IMR-90 (cell line): ENCODE measurements around the gene GBF1. TPM values are rescaled to one million over a fixed set of nuclear protein-coding genes. Genes with fewer than 3 reads are reported as not detected.

ENCODE experiments used
- ATAC-seq: fragments of 200-7000 bp; cut with Tn5 transposase; 2 replicates; pipeline ENCODE4 v1.9.1; 2020; ENCODE audit warnings: low read depth, mild to moderate bottlenecking, moderate library complexity
- BruUV-seq: library from RNA; stranded (reverse); fragments of 400-500 nt; replicated peaks from 2 replicates; lab custom pipeline; 2021; lab: Mats Ljungman, UMichigan
- CTCF ChIA-PET: fragments of 300-600 bp; formaldehyde crosslinking; extraction: SDS; loops from one replicate; lab custom pipeline; 2021; ENCODE audit warnings: antibody characterized with exemption; lab: Yijun Ruan, JAX
- POLR2A ChIA-PET: fragments of 300-600 bp; sonication (Branson Sonifier 250); formaldehyde crosslinking; loops from one replicate; lab custom pipeline; 2022; ENCODE audit warnings: antibody characterized with exemption; ENCODE audit not compliant: unreplicated experiment; lab: Charles Lee
- DNase-seq: peaks from one replicate; pipeline ENCODE4 v3.0.0; 2013
- H2AFZ ChIP-seq: replicated peaks from 2 replicates; pipeline ENCODE3; 2013; ENCODE audit warnings: low read length, mild to moderate bottlenecking; ENCODE audit not compliant: poor library complexity
- H2AK5ac ChIP-seq: 2 replicates; pipeline ENCODE4 v1.6.1; 2013; ENCODE audit warnings: low read depth, low read length, inconsistent platforms
- H2AK9ac ChIP-seq: replicated peaks from 2 replicates; pipeline ENCODE3; 2013; ENCODE audit warnings: mild to moderate bottlenecking, low read depth, low read length, moderate library complexity; ENCODE audit not compliant: poor library complexity
- H2BK120ac ChIP-seq: 2 replicates; pipeline ENCODE4 v1.6.1; 2013; ENCODE audit warnings: low read depth, low read length, inconsistent platforms
- H2BK15ac ChIP-seq: 3 replicates; pipeline ENCODE4 v1.6.1; 2013; ENCODE audit warnings: low read depth, low read length, inconsistent platforms
- H2BK20ac ChIP-seq: 2 replicates; pipeline ENCODE4 v1.6.1; 2013; ENCODE audit warnings: low read depth, mild to moderate bottlenecking, inconsistent platforms, low read length, moderate library complexity
- H2BK5ac ChIP-seq: 2 replicates; pipeline ENCODE4 v1.6.1; 2013; ENCODE audit warnings: mild to moderate bottlenecking, low read depth, low read length, inconsistent platforms; ENCODE audit not compliant: poor library complexity, severe bottlenecking
- H3K14ac ChIP-seq: replicated peaks from 2 replicates; pipeline ENCODE4 v1.6.1; 2013; ENCODE audit warnings: low read depth, low read length, inconsistent platforms
- H3K18ac ChIP-seq: 2 replicates; pipeline ENCODE4 v1.6.1; 2013; ENCODE audit warnings: low read depth, low read length, control low read depth
- H3K23ac ChIP-seq: 2 replicates; pipeline ENCODE4 v1.6.1; 2013; ENCODE audit warnings: low read depth, low read length, inconsistent platforms
- H3K27ac ChIP-seq: 2 replicates; pipeline ENCODE4 v1.5.1; 2013; ENCODE audit warnings: mild to moderate bottlenecking, control low read depth, low read length; ENCODE audit not compliant: insufficient read depth
- H3K27me3 ChIP-seq: 2 replicates; pipeline ENCODE4 v1.6.1; 2013; ENCODE audit warnings: low read length; ENCODE audit not compliant: control insufficient read depth, insufficient read depth
- H3K36me3 ChIP-seq: 2 replicates; pipeline ENCODE4 v1.6.1; 2013; ENCODE audit warnings: low read length, mixed read lengths; ENCODE audit not compliant: control insufficient read depth, insufficient read depth
- H3K4ac ChIP-seq: 2 replicates; pipeline ENCODE4 v1.6.1; 2013; ENCODE audit warnings: low read depth, low read length, inconsistent platforms
- H3K4me1 ChIP-seq: 2 replicates; pipeline ENCODE4 v1.6.1; 2013; ENCODE audit warnings: low read length, mixed read lengths; ENCODE audit not compliant: control insufficient read depth, insufficient read depth
- H3K4me2 ChIP-seq: 2 replicates; pipeline ENCODE4 v1.6.1; 2013; ENCODE audit warnings: low read depth, mild to moderate bottlenecking, control low read depth, low read length, moderate library complexity
- H3K4me3 ChIP-seq: 2 replicates; pipeline ENCODE4 v1.5.1; 2013; ENCODE audit warnings: low read depth, mild to moderate bottlenecking, control low read depth, low read length, moderate library complexity; ENCODE audit not compliant: insufficient read depth
- H3K56ac ChIP-seq: 2 replicates; pipeline ENCODE4 v1.6.1; 2013; ENCODE audit warnings: low read length, inconsistent platforms; ENCODE audit not compliant: insufficient read depth; ENCODE audit errors: extremely low read depth
- H3K79me1 ChIP-seq, 2 experiments: 2 replicates each; pipeline ENCODE4 v1.6.1; 2013; ENCODE audit warnings: low read length in 2 of 2, inconsistent platforms in 1 of 2, low read depth in 1 of 2
- H3K9ac ChIP-seq: 2 replicates; pipeline ENCODE4 v1.6.1; 2013; ENCODE audit warnings: low read depth, low read length, control low read depth
- H3K9me1 ChIP-seq: 2 replicates; pipeline ENCODE4 v1.6.1; 2013; ENCODE audit warnings: low read length, inconsistent platforms; ENCODE audit not compliant: insufficient read depth
- H3K9me3 ChIP-seq: 2 replicates; pipeline ENCODE4 v1.6.1; 2013; ENCODE audit warnings: low read length; ENCODE audit not compliant: control insufficient read depth, insufficient read depth
- H4K20me1 ChIP-seq: 2 replicates; pipeline ENCODE4 v1.6.1; 2013; ENCODE audit warnings: low read length, inconsistent platforms; ENCODE audit not compliant: insufficient read depth
- H4K5ac ChIP-seq: 2 replicates; pipeline ENCODE4 v1.6.1; 2013; ENCODE audit warnings: mild to moderate bottlenecking, low read depth, low read length, control low read depth
- H4K8ac ChIP-seq, 2 experiments: 2 replicates each; pipeline ENCODE4 v1.6.1; 2013; ENCODE audit warnings: low read depth in 2 of 2, low read length in 2 of 2, control low read depth in 1 of 2, inconsistent platforms in 1 of 2
- H4K91ac ChIP-seq: 2 replicates; pipeline ENCODE4 v1.6.1; 2013; ENCODE audit warnings: low read depth, low read length, inconsistent platforms; ENCODE audit not compliant: insufficient read depth
- CEBPB ChIP-seq: IDR thresholded peaks from 2 replicates; pipeline ENCODE4 v1.6.1; 2012; ENCODE audit warnings: low read depth, low read length, improper control_type of control experiment
- CHD1 ChIP-seq: IDR thresholded peaks from 2 replicates; pipeline ENCODE4 v1.6.1; 2012; ENCODE audit warnings: low read depth, low read length, improper control_type of control experiment
- ELK1 ChIP-seq: fragments of 150-350 bp; IDR thresholded peaks from 2 replicates; pipeline ENCODE4 v1.6.1; 2016; ENCODE audit warnings: low read depth, mild to moderate bottlenecking, low read length, moderate library complexity, borderline replicate concordance
- FOS ChIP-seq: fragments of 150-350 bp; IDR thresholded peaks from 2 replicates; pipeline ENCODE4 v1.6.1; 2016; ENCODE audit warnings: low read depth, low read length
- MAZ ChIP-seq: IDR thresholded peaks from 2 replicates; pipeline ENCODE4 v1.6.1; 2012; ENCODE audit warnings: low read depth, mild to moderate bottlenecking, low read length, improper control_type of control experiment, moderate library complexity, borderline replicate concordance
- NFE2L2 ChIP-seq: fragments of 150-350 bp; IDR thresholded peaks from 2 replicates; pipeline ENCODE4 v1.6.1; 2016; ENCODE audit warnings: low read depth, mild to moderate bottlenecking, low read length
- RFX5 ChIP-seq: IDR thresholded peaks from 2 replicates; pipeline ENCODE4 v1.8.0; 2012; ENCODE audit warnings: low read depth, mild to moderate bottlenecking, low read length, moderate library complexity
- WGBS, 2 experiments: methylation state at CpG; one replicate each; pipeline versions ENCODE4 v1.1.5 to v1.1.7; 2013; ENCODE audit warnings: missing lambda C conversion rate in 2 of 2; ENCODE audit not compliant: insufficient read length in 1 of 2; ENCODE audit errors: extremely low coverage in 2 of 2; 5-methylcytosine and 5-hydroxymethylcytosine counted together
- dilution Hi-C: fragments of 300-500 bp; cut with HindIII; formaldehyde crosslinking; loops from one replicate; pipeline ENCODE4 v1.14.3; 2018; ENCODE audit warnings: low sequenced_read_pairs; ENCODE audit not compliant: unreplicated experiment
- in situ Hi-C: fragments of 300-500 bp; cut with MboI; formaldehyde crosslinking; loops from 3 replicates; pipeline ENCODE4 v1.14.3; 2019; ENCODE audit warnings: low sequenced_read_pairs, inconsistent platforms, mixed read lengths
- intact Hi-C: fragments of 100-400 bp; cut with micrococcal nuclease; formaldehyde crosslinking; loops from 2 replicates; pipeline ENCODE4 v1.10.0; 2022
- polyA plus RNA-seq, 3 experiments: library from polyadenylated mRNA; depleted of rRNA; stranded (reverse); fragments of >200 nt; gene quantifications; 2 replicates each; pipeline ENCODE4 v1.2.3, GENCODE V29; 2012; ENCODE audit warnings: low replicate concordance in 1 of 3
- total RNA-seq: library from RNA; depleted of rRNA; stranded (reverse); fragments of >200 nt; gene quantifications from 2 replicates; pipeline ENCODE4 v1.2.3, GENCODE V29; 2012
- TF ChIP-seq, protein P1 (sequence below): conservative IDR thresholded peaks from 2 replicates; pipeline ENCODE4 v1.5.1; 2012; ENCODE audit warnings: mild to moderate bottlenecking, low read depth, low read length, improper control_type of control experiment

GBF1 gene
- total and polyA plus RNA-seq, 2 of the 4 experiments (the other 2 are of a cell fraction): 38.7 to 40.1 TPM

- H4K91ac ChIP-seq: no peak overlapping the region
- intact Hi-C loops (no loop called here), dilution Hi-C loops (no loop called here), in situ Hi-C loops (no loop called here)
- peak; percentile 33; the same call in 1 of the 2 replicates for TF ChIP-seq FOS
- no peak for TF ChIP-seq ELK1
- no peak for TF ChIP-seq CEBPB
- no peak for TF ChIP-seq NFE2L2
- TF ChIP-seq CHD1: no peak
- no peak for TF ChIP-seq RFX5
- TF ChIP-seq MAZ: no peak
- TF ChIP-seq, protein P1, sequence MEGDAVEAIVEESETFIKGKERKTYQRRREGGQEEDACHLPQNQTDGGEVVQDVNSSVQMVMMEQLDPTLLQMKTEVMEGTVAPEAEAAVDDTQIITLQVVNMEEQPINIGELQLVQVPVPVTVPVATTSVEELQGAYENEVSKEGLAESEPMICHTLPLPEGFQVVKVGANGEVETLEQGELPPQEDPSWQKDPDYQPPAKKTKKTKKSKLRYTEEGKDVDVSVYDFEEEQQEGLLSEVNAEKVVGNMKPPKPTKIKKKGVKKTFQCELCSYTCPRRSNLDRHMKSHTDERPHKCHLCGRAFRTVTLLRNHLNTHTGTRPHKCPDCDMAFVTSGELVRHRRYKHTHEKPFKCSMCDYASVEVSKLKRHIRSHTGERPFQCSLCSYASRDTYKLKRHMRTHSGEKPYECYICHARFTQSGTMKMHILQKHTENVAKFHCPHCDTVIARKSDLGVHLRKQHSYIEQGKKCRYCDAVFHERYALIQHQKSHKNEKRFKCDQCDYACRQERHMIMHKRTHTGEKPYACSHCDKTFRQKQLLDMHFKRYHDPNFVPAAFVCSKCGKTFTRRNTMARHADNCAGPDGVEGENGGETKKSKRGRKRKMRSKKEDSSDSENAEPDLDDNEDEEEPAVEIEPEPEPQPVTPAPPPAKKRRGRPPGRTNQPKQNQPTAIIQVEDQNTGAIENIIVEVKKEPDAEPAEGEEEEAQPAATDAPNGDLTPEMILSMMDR: no peak
- H3K4me1 ChIP-seq: peaks cover 11% of the 10 kb centered on the region
- H3K9me1 ChIP-seq: no peaks in the 10 kb centered on the region; the same call in 1 of the 2 replicates
- H3K27ac ChIP-seq: no peak overlapping the region
- no peak overlapping the region for H4K8ac ChIP-seq
- no peak overlapping the region for H3K56ac ChIP-seq
- 100% methylated on average over 1 of the region's 18 CpGs; no CpG with 5 or more reads in 1 of the 2 experiments for WGBS, 2 experiments
- no peak overlapping the region for H4K5ac ChIP-seq
- peak overlapping the region; percentile 75; the same call in 1 of the 2 replicates for H2AK5ac ChIP-seq
- no TSS peak for BruUV-seq
- ATAC-seq (no peak), DNase-seq (peak; percentile 50)
- H3K79me1 ChIP-seq: peaks cover 14 to 18% of the 10 kb centered on the region in 2 experiments
- ChIA-PET CTCF (interaction anchor here (0.6 to 0.9 kb wide), 2 partner anchors 9 to 172 kb away, joined by 3 to 4 read pairs; no protein-coding TSS in a partner anchor), POLR2A (no interaction called here)
- no peak overlapping the region for H2BK5ac ChIP-seq
- H3K9ac ChIP-seq: no peak overlapping the region
- H2AK9ac ChIP-seq: peak overlapping the region; percentile 68
- no peak overlapping the region for H3K23ac ChIP-seq
- no peak overlapping the region for H2BK15ac ChIP-seq
- H3K27me3 ChIP-seq: no peaks in the 10 kb centered on the region
- no peak overlapping the region for H3K14ac ChIP-seq
- no peak overlapping the region for H2BK20ac ChIP-seq
- H2AFZ ChIP-seq: no peak overlapping the region
- no peaks in the 10 kb centered on the region for H3K9me3 ChIP-seq
- H3K4me3 ChIP-seq: no peak overlapping the region
- H3K18ac ChIP-seq: no peak overlapping the region
- H3K36me3 ChIP-seq: peaks cover 24% of the 10 kb centered on the region
- H2BK120ac ChIP-seq: no peak overlapping the region
- no peak overlapping the region for H3K4me2 ChIP-seq
- no peak overlapping the region for H3K4ac ChIP-seq
- peaks cover 6% of the 10 kb centered on the region for H4K20me1 ChIP-seq
These were observed 156.6 kb downstream of the GBF1 start for GRCh38 chr10:102401735-102402511.
